Measurements from ENCODE around the gene IQGAP2. TPM values are rescaled to one million over a fixed set of nuclear protein-coding genes. Genes with fewer than 3 reads are reported as not detected.
A peak's percentile ranks its signal among the peaks of the same experiment; 100 is the strongest.

IQGAP2 gene
- total RNA-seq, 1 experiment from 2014 or later = not detected

- ChIA-PET POLR2A (ENCODE audit: unreplicated experiment) (no interaction called here), CTCF (no interaction called here)
- H3K4me1 ChIP-seq (replicated peaks; ENCODE audit: insufficient read depth) = no peaks in the 10 kb centered on the region
- H3K4me2 ChIP-seq = no peak overlapping the region
- DNase-seq = no peak
- H3K9me2 ChIP-seq (ENCODE audit: insufficient read depth) = no peaks in the 10 kb centered on the region
- no peaks in the 10 kb centered on the region for H3K36me3 ChIP-seq (ENCODE audit: low read depth)
- H3K27me3 ChIP-seq (ENCODE audit: insufficient read depth, low read depth) = no peaks in the 10 kb centered on the region
- no peaks in the 10 kb centered on the region for H3K9me3 ChIP-seq (ENCODE audit: insufficient read depth, low read depth)
- no peak overlapping the region for H2AFZ ChIP-seq
- no peaks in the 10 kb centered on the region for H3K79me2 ChIP-seq (ENCODE audit: low read depth)
- no peak overlapping the region for H3K4me3 ChIP-seq
- H3K27ac ChIP-seq = no peak overlapping the region
- H4K20me1 ChIP-seq (ENCODE audit: insufficient read depth) = no peaks in the 10 kb centered on the region
- intact Hi-C loops (cut with micrococcal nuclease; ENCODE audit: unreplicated experiment) = no loop called here
- H3F3A ChIP-seq (ENCODE audit: insufficient read depth, low read depth) = no peaks in the 10 kb centered on the region
- BruUV-seq (replicated peaks) = no TSS peak
- TF ChIP-seq CTCF (conservative IDR thresholded peaks at IDR 0.05) (no peak), EZH2 (IDR thresholded peaks at IDR 0.05; ENCODE audit: low read depth) (no peak)
Observed at GRCh38 chr5:76682387-76682786, 279.3 kb downstream of the IQGAP2 start.

- peaks cover 8% of the 10 kb centered on the region for H3K4me1 ChIP-seq (replicated peaks; ENCODE audit: insufficient read depth)
- H3K27me3 ChIP-seq (ENCODE audit: insufficient read depth, low read depth) = no peaks in the 10 kb centered on the region
- H3F3A ChIP-seq (ENCODE audit: insufficient read depth, low read depth) = 0 out of 2 replicates have a peak, but pooled peaks cover 3% of the 10 kb centered on the region
- ChIA-PET POLR2A (ENCODE audit: unreplicated experiment) (no interaction called here), CTCF (no interaction called here)
- intact Hi-C loops (cut with micrococcal nuclease; ENCODE audit: unreplicated experiment) = no loop called here
- no TSS peak for BruUV-seq (replicated peaks)
- H3K9me2 ChIP-seq (ENCODE audit: insufficient read depth) = no peaks in the 10 kb centered on the region
- no peak overlapping the region for H3K27ac ChIP-seq
- TF ChIP-seq EZH2 (IDR thresholded peaks at IDR 0.05; ENCODE audit: low read depth) (no peak), CTCF (conservative IDR thresholded peaks at IDR 0.05) (no peak)
- H4K20me1 ChIP-seq (ENCODE audit: insufficient read depth) = no peaks in the 10 kb centered on the region
- no peak for DNase-seq
- H3K4me2 ChIP-seq = no peak overlapping the region
- 0 out of 2 replicates have a peak overlapping the region, but pooled peaks have one; percentile 3 for H2AFZ ChIP-seq
- H3K4me3 ChIP-seq = no peak overlapping the region
- no peaks in the 10 kb centered on the region for H3K79me2 ChIP-seq (ENCODE audit: low read depth)
- H3K36me3 ChIP-seq (ENCODE audit: low read depth) = no peaks in the 10 kb centered on the region
- H3K9me3 ChIP-seq (ENCODE audit: insufficient read depth, low read depth) = no peaks in the 10 kb centered on the region
Observed at GRCh38 chr5:76683816-76684731, 281.0 kb downstream of the IQGAP2 start.

GRCh38 chr5:76684756-76685519, 281.9 kb downstream of the IQGAP2 start:
- TF ChIP-seq EZH2 (IDR thresholded peaks at IDR 0.05; ENCODE audit: low read depth) = no peak
- no peak for TF ChIP-seq CTCF (conservative IDR thresholded peaks at IDR 0.05)
- H2AFZ ChIP-seq = 0 out of 2 replicates have a peak overlapping the region, but pooled peaks have one; percentile 3
- no peak for DNase-seq
- no peak overlapping the region for H3K27ac ChIP-seq
- no peaks in the 10 kb centered on the region for H4K20me1 ChIP-seq (ENCODE audit: insufficient read depth)
- H3F3A ChIP-seq (ENCODE audit: insufficient read depth, low read depth) = 0 out of 2 replicates have a peak, but pooled peaks cover 3% of the 10 kb centered on the region
- no peak overlapping the region for H3K4me3 ChIP-seq
- H3K9me3 ChIP-seq (ENCODE audit: insufficient read depth, low read depth) = no peaks in the 10 kb centered on the region
- no peak overlapping the region for H3K4me2 ChIP-seq
- H3K36me3 ChIP-seq (ENCODE audit: low read depth) = no peaks in the 10 kb centered on the region
- intact Hi-C loops (cut with micrococcal nuclease; ENCODE audit: unreplicated experiment) = no loop called here
- ChIA-PET CTCF (no interaction called here), POLR2A (ENCODE audit: unreplicated experiment) (no interaction called here)
- peaks cover 17% of the 10 kb centered on the region for H3K4me1 ChIP-seq (replicated peaks; ENCODE audit: insufficient read depth)
- H3K79me2 ChIP-seq (ENCODE audit: low read depth) = no peaks in the 10 kb centered on the region
- BruUV-seq (replicated peaks) = no TSS peak
- no peaks in the 10 kb centered on the region for H3K9me2 ChIP-seq (ENCODE audit: insufficient read depth)
- no peaks in the 10 kb centered on the region for H3K27me3 ChIP-seq (ENCODE audit: insufficient read depth, low read depth)
